Measurements from ENCODE around the gene HCN1.

- no peak for TF ChIP-seq POLR2A (IDR thresholded peaks at IDR 0.05)
- TF ChIP-seq POLR2AphosphoS5 (IDR thresholded peaks at IDR 0.05): no peak
These were observed 204.8 kb downstream of the HCN1 start for GRCh38 chr5:45491368-45491767.
